GM12874 (cell line): ENCODE measurements around the gene AGAP1.

ENCODE experiments used
- TF ChIP-seq, protein P1 (sequence below): IDR thresholded peaks from 2 replicates; pipeline ENCODE4 v1.5.1; 2011; ENCODE audit warnings: low read depth, mild to moderate bottlenecking, control low read depth, low read length, moderate library complexity; ENCODE audit not compliant: insufficient read depth

Gene AGAP1

DNA sequence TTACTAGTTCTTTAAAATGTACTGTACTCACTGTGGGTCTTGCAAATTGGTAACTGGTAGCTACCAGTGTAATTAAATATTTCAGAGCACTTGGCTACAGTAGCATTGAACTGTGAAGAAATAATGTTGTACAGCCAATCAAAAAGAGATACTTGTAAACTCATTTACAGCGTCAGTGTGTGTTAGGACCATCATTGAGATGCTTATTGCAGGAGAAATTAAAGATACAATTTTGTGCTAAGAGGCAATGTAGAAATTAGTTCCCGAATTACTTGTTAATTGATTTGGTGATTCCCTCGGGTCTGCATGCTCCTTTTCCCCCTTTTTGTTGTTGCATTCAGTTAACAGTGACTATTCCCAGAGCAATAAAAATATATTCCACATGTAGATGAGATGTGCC is 330.5 kb downstream of the AGAP1 start:
- TF ChIP-seq, protein P1, sequence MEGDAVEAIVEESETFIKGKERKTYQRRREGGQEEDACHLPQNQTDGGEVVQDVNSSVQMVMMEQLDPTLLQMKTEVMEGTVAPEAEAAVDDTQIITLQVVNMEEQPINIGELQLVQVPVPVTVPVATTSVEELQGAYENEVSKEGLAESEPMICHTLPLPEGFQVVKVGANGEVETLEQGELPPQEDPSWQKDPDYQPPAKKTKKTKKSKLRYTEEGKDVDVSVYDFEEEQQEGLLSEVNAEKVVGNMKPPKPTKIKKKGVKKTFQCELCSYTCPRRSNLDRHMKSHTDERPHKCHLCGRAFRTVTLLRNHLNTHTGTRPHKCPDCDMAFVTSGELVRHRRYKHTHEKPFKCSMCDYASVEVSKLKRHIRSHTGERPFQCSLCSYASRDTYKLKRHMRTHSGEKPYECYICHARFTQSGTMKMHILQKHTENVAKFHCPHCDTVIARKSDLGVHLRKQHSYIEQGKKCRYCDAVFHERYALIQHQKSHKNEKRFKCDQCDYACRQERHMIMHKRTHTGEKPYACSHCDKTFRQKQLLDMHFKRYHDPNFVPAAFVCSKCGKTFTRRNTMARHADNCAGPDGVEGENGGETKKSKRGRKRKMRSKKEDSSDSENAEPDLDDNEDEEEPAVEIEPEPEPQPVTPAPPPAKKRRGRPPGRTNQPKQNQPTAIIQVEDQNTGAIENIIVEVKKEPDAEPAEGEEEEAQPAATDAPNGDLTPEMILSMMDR: no peak

DNA sequence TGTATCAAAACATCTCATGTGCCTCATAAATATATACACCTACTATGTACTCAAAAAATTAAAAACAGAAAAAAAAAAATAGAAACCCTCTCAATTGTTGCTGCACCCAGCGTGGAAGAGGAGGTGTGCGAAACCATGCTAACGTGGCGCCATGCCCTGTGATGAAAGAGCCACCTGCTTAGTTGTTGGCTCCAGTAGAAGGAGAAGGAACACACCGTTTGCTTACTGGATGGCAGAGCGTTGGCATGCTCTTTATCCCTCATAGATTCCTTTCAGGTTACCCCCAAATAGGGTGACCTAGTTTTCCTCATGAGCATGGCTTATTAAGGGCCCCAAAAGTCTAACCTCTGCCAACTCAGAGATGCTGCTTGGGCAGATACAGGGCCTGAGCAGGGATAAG is 332.1 kb downstream of the AGAP1 start:
- TF ChIP-seq, protein P1: no peak

DNA sequence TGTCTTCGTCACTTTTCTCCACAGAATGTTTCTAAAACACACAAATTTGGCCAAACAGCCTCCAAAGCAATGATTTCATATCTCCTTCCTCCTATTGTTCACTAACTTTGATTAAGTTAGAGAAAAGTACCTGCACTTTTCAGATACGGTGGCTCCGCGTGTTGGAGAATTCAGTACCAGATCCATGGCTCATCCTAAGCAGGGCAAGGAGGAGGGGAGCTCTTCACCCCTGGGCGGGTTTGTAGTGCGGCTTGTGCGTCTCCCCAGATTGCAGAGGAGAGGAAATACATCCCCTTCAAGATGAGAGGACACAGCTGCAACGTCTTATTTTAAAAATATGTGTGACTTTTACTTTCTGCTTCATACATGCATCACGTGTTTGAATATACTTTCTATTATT is 333.0 kb downstream of the AGAP1 start:
- TF ChIP-seq, protein P1: no peak

DNA sequence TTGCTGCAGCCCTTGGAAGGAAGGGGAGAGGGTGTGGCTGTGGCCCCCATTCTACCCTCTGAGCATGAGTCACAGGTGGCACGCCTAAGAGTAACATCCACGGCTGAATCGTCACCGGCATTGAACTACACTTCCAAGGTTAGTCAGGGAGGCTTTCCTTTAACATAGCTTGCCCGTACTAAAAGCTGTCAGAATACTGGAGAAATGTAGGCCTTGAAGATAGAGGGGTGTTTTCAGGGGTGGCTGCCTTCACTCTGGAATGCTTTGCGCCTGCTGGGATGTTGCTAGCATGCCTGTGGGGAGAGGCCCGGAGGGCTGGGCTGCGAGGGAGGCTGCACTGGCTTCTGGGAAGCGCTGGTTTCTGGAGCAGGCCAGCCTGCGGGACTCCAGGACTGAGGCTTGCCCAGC is 333.7 kb downstream of the AGAP1 start:
- TF ChIP-seq, protein P1: no peak

DNA sequence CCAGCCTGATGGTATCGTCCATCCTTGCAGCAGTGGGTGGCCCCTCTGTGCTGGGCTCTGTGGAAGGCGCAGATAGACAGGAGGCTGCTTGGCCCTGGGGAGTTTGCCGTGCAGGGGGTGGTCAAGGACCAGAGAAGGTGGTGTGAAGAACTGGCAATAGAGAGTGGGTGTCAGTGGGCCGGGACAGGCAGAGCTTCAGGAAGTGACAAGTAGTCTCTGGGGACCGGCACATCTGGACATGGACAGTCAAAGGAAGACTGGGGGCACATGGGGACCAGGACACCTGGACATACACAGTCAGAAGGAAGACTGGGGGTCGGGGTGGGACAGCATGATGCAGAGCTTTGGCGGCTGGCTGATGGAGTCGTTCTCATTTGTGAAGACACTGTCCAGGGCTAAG is 335.9 kb downstream of the AGAP1 start:
- TF ChIP-seq, protein P1: no peak

DNA sequence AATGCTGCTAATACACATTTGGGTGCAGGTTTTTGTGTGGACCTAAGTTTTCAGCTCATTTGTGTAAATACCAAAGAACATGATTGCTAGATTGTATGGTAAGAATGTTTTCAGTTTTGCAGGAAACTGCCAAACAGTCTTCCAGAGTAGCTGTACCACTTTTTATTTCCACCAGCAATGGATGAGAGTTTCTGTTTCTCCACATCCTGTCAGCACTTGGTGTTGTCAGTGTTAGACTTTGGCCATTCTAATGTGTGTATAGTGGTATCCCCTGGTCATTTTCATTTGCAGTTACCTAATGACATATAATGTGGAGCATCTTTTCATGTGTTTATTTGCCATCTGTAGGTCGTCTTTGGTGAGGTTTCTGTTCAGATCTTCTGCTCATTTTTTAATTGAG is 337.9 kb downstream of the AGAP1 start:
- TF ChIP-seq, protein P1: no peak

DNA sequence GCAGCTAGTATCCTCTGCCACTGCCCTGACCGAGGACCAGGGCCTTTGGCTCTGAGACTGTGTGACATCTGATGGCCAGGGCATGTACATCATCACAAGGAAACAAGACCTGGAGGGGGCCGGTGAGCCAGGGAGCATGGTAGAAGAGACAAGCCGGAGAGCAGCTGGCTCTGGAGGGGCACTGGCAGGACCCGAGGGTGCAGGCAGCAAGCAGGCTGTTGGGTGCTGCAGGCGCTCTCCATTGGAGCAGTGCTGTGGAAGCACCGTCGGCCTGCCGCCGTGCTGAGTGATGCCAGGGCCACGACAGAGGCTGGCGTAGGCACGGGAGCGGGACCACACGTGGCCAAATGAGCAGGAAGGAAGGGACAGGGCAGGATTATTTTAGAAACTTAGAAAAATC is 339.1 kb downstream of the AGAP1 start:
- TF ChIP-seq, protein P1: no peak
